ENCODE data around the gene OSBPL9. TPM values are rescaled to one million over a fixed set of nuclear protein-coding genes. Genes with fewer than 3 reads are reported as not detected.
"Not testable (repeated sequence)": the region's sequence is repeated elsewhere in the genome, so short reads cannot be mapped to it uniquely, and the experiment has no call there.

The OSBPL9 gene
- total and polyA plus RNA-seq, 5 donors, result 46.1 to 68.8 (median 61.3) TPM

- Histone ChIP-seq H3K4me1 (ENCODE audit: control insufficient read depth, insufficient read depth, low read length) (peaks cover 7% of the 10 kb centered on the region), H3K4me3 (ENCODE audit: low read length) (no peak overlapping the region), H3K27me3 (ENCODE audit: control insufficient read depth, insufficient read depth) (no peaks in the 10 kb centered on the region), H3K27ac (ENCODE audit: low read length) (no peak overlapping the region), H3K9me3 (ENCODE audit: control insufficient read depth, low read length) (no peaks in the 10 kb centered on the region)
- peak; percentile 35 to 82 for ATAC-seq
- WGBS, result 61% methylated on average over 6 of the region's 6 CpGs
- intact Hi-C loops (cut with DNase I), result loop anchor here in 1 of 4 donors (10.0 kb wide), 1 partner anchor 128 kb away; no protein-coding TSS in a partner anchor
- DNase-seq, result peak in 1 of 3 donors; percentile 39
Observed at GRCh38 chr1:51636764-51637522, 20.1 kb downstream of the OSBPL9 start.

- no peak for ATAC-seq
- 95% methylated on average over 3 of the region's 3 CpGs for WGBS
- H3K9me3 ChIP-seq (ENCODE audit: control insufficient read depth, low read length), result no peaks in the 10 kb centered on the region
- no peak overlapping the region for H3K4me3 ChIP-seq (ENCODE audit: low read length)
- H3K27ac ChIP-seq (ENCODE audit: low read length), result no peak overlapping the region
- intact Hi-C loops (cut with DNase I), result loop anchor here in 1 of 4 donors (10.0 kb wide), 1 partner anchor 126 kb away; no protein-coding TSS in a partner anchor
- no peak for DNase-seq
- no peaks in the 10 kb centered on the region for H3K27me3 ChIP-seq (ENCODE audit: control insufficient read depth, insufficient read depth)
- H3K4me1 ChIP-seq (ENCODE audit: control insufficient read depth, insufficient read depth, low read length), result peaks cover 9% of the 10 kb centered on the region
Observed at GRCh38 chr1:51638350-51638749, 21.5 kb downstream of the OSBPL9 start.

GRCh38 chr1:51639694-51640093 is 22.8 kb downstream of the OSBPL9 start:
- H3K4me1 ChIP-seq (ENCODE audit: control insufficient read depth, insufficient read depth, low read length), result peaks cover 5% of the 10 kb centered on the region
- no peaks in the 10 kb centered on the region for H3K27me3 ChIP-seq (ENCODE audit: control insufficient read depth, insufficient read depth)
- DNase-seq (no peak), ATAC-seq (no peak)
- 94% methylated on average over 3 of the region's 3 CpGs for WGBS
- no peaks in the 10 kb centered on the region for H3K9me3 ChIP-seq (ENCODE audit: control insufficient read depth, low read length)
- no peak overlapping the region for H3K27ac ChIP-seq (ENCODE audit: low read length)
- intact Hi-C loops (cut with DNase I), result loop anchor here in 2 of 4 donors (10.0 kb wide), 2 partner anchors 95 to 125 kb away; no protein-coding TSS in a partner anchor
- no peak overlapping the region for H3K4me3 ChIP-seq (ENCODE audit: low read length)

- 92% methylated on average over 2 of the region's 2 CpGs for WGBS
- intact Hi-C loops (cut with DNase I), result loop anchor here in 1 of 4 donors (10.0 kb wide), 1 partner anchor 94 kb away; no protein-coding TSS in a partner anchor
- Histone ChIP-seq H3K9me3 (ENCODE audit: control insufficient read depth, low read length) (no peaks in the 10 kb centered on the region), H3K27ac (ENCODE audit: low read length) (no peak overlapping the region), H3K27me3 (ENCODE audit: control insufficient read depth, insufficient read depth) (no peaks in the 10 kb centered on the region), H3K4me3 (ENCODE audit: low read length) (no peak overlapping the region), H3K4me1 (ENCODE audit: control insufficient read depth, insufficient read depth, low read length) (peaks cover 4% of the 10 kb centered on the region)
- DNase-seq (no peak), ATAC-seq (no peak)
Observed at GRCh38 chr1:51641096-51641495, 24.2 kb downstream of the OSBPL9 start.

GRCh38 chr1:51642739-51643142 is 25.8 kb downstream of the OSBPL9 start:
- ATAC-seq, result peak; percentile 68 to 82
- DNase-seq, result no peak
- intact Hi-C loops (cut with DNase I), result loop anchor here in 1 of 4 donors (10.0 kb wide), 1 partner anchor 92 kb away; no protein-coding TSS in a partner anchor
- Histone ChIP-seq H3K27me3 (ENCODE audit: control insufficient read depth, insufficient read depth) (no peaks in the 10 kb centered on the region), H3K4me3 (ENCODE audit: low read length) (no peak overlapping the region), H3K27ac (ENCODE audit: low read length) (peak overlapping the region; percentile 54), H3K4me1 (ENCODE audit: control insufficient read depth, insufficient read depth, low read length) (peaks cover 5% of the 10 kb centered on the region), H3K9me3 (ENCODE audit: control insufficient read depth, low read length) (no peaks in the 10 kb centered on the region)
- 54% methylated on average over 1 of the region's 1 CpG for WGBS

- no peak for DNase-seq
- Histone ChIP-seq H3K4me3 (ENCODE audit: low read length) (no peak overlapping the region), H3K9me3 (ENCODE audit: control insufficient read depth, low read length) (no peaks in the 10 kb centered on the region), H3K4me1 (ENCODE audit: control insufficient read depth, insufficient read depth, low read length) (peaks cover 11% of the 10 kb centered on the region), H3K27ac (ENCODE audit: low read length) (peak overlapping the region; percentile 70), H3K27me3 (ENCODE audit: control insufficient read depth, insufficient read depth) (no peaks in the 10 kb centered on the region)
- intact Hi-C loops (cut with DNase I), result loop anchor here in 1 of 4 donors (10.0 kb wide), 1 partner anchor 91 kb away; no protein-coding TSS in a partner anchor
- ATAC-seq, result no peak
- WGBS, result 92% methylated on average over 1 of the region's 1 CpG
Observed at GRCh38 chr1:51643362-51643761, 26.5 kb downstream of the OSBPL9 start.

GRCh38 chr1:51644020-51644419 is 27.1 kb downstream of the OSBPL9 start:
- Histone ChIP-seq H3K4me1 (ENCODE audit: control insufficient read depth, insufficient read depth, low read length) (peaks cover 13% of the 10 kb centered on the region), H3K9me3 (ENCODE audit: control insufficient read depth, low read length) (no peaks in the 10 kb centered on the region), H3K27ac (ENCODE audit: low read length) (no peak overlapping the region), H3K27me3 (ENCODE audit: control insufficient read depth, insufficient read depth) (no peaks in the 10 kb centered on the region), H3K4me3 (ENCODE audit: low read length) (no peak overlapping the region)
- WGBS, result 94% methylated on average over 5 of the region's 5 CpGs
- intact Hi-C loops (cut with DNase I), result loop anchor here in 1 of 4 donors (10.0 kb wide), 1 partner anchor 91 kb away; no protein-coding TSS in a partner anchor
- ATAC-seq (no peak), DNase-seq (no peak)

GRCh38 chr1:51644533-51645197 is 27.8 kb downstream of the OSBPL9 start:
- peaks cover 16% of the 10 kb centered on the region for H3K4me1 ChIP-seq (ENCODE audit: control insufficient read depth, insufficient read depth, low read length)
- H3K4me3 ChIP-seq (ENCODE audit: low read length), result no peak overlapping the region
- peak in 1 of 2 donors; percentile 39 for ATAC-seq
- peak in 1 of 3 donors; percentile 22 for DNase-seq
- intact Hi-C loops (cut with DNase I), result loop anchor here in 1 of 4 donors (10.0 kb wide), 1 partner anchor 90 kb away; no protein-coding TSS in a partner anchor
- 81% methylated on average over 10 of the region's 10 CpGs for WGBS
- H3K27me3 ChIP-seq (ENCODE audit: control insufficient read depth, insufficient read depth), result no peaks in the 10 kb centered on the region
- H3K9me3 ChIP-seq (ENCODE audit: control insufficient read depth, low read length), result no peaks in the 10 kb centered on the region
- H3K27ac ChIP-seq (ENCODE audit: low read length), result peak overlapping the region; percentile 48

- not testable (repeated sequence) for H3K9me3 ChIP-seq (ENCODE audit: control insufficient read depth, low read length); H3K4me3 ChIP-seq (ENCODE audit: low read length); H3K27ac ChIP-seq (ENCODE audit: low read length); H3K27me3 ChIP-seq (ENCODE audit: control insufficient read depth, insufficient read depth); DNase-seq; ATAC-seq
- peaks cover 21% of the 10 kb centered on the region for H3K4me1 ChIP-seq (ENCODE audit: control insufficient read depth, insufficient read depth, low read length)
- WGBS, result 97% methylated on average over 3 of the region's 3 CpGs
- intact Hi-C loops (cut with DNase I), result loop anchor here in 1 of 4 donors (10.0 kb wide), 1 partner anchor 88 kb away; no protein-coding TSS in a partner anchor
Observed at GRCh38 chr1:51646592-51646991, 29.7 kb downstream of the OSBPL9 start.

GRCh38 chr1:51648180-51649109 is 31.6 kb downstream of the OSBPL9 start:
- peak in 1 of 3 donors; percentile 35 for DNase-seq
- WGBS, result 38% methylated on average over 6 of the region's 6 CpGs
- Histone ChIP-seq H3K9me3 (ENCODE audit: control insufficient read depth, low read length) (no peaks in the 10 kb centered on the region), H3K4me1 (ENCODE audit: control insufficient read depth, insufficient read depth, low read length) (peaks cover 20% of the 10 kb centered on the region), H3K27ac (ENCODE audit: low read length) (peak overlapping the region; percentile 85), H3K27me3 (ENCODE audit: control insufficient read depth, insufficient read depth) (no peaks in the 10 kb centered on the region), H3K4me3 (ENCODE audit: low read length) (no peak overlapping the region)
- ATAC-seq, result peak; percentile 80 to 86
- intact Hi-C loops (cut with DNase I), result loop anchor here in 1 of 4 donors (10.0 kb wide), 1 partner anchor 86 kb away; no protein-coding TSS in a partner anchor
